LNCaP clone FGC (cell line): Measurements from ENCODE around the gene LMO4.

Source experiments
- DNase-seq: peaks from one replicate; pipeline ENCODE4 v3.0.0-alpha.2; 2011; ENCODE audit warnings: low read depth
- H3K4me3 ChIP-seq: 2 replicates; pipeline ENCODE4 v1.5.1; 2011; ENCODE audit warnings: mild to moderate bottlenecking, low read depth, low read length, control low read depth
- TF ChIP-seq, protein P1 (sequence below): IDR thresholded peaks from 2 replicates; pipeline ENCODE4 v1.5.1; 2012; ENCODE audit warnings: mild to moderate bottlenecking; ENCODE audit not compliant: control insufficient read depth, insufficient read depth; ENCODE audit errors: extremely low read depth

The LMO4 gene

DNA sequence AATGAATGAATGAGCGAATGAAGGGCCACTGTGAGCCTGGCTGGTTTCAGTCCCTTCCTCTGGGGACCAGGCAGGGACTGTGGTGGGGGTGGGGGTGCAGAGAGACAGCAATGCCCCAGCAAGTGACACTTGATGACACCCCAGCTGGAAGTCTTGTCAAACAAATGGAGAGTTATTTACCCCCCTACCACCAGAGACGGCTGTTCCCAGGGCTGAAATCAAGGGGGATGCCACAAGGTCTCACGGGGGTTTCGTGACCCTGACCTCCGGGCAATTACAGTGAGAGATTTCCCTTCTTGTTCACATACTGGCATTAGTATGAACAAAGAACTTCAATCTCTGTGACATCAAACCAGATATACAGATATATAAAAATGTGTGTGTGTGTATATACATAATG, 34.0 kb upstream of the LMO4 start:
- TF ChIP-seq, protein P1, sequence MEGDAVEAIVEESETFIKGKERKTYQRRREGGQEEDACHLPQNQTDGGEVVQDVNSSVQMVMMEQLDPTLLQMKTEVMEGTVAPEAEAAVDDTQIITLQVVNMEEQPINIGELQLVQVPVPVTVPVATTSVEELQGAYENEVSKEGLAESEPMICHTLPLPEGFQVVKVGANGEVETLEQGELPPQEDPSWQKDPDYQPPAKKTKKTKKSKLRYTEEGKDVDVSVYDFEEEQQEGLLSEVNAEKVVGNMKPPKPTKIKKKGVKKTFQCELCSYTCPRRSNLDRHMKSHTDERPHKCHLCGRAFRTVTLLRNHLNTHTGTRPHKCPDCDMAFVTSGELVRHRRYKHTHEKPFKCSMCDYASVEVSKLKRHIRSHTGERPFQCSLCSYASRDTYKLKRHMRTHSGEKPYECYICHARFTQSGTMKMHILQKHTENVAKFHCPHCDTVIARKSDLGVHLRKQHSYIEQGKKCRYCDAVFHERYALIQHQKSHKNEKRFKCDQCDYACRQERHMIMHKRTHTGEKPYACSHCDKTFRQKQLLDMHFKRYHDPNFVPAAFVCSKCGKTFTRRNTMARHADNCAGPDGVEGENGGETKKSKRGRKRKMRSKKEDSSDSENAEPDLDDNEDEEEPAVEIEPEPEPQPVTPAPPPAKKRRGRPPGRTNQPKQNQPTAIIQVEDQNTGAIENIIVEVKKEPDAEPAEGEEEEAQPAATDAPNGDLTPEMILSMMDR, result no peak
- no peak overlapping the region for H3K4me3 ChIP-seq
- no peak for DNase-seq

- TF ChIP-seq, protein P1, result no peak
- DNase-seq, result no peak
- H3K4me3 ChIP-seq, result no peak overlapping the region
Observed at GRCh38 chr1:87295445-87296110, 33.1 kb upstream of the LMO4 start.

DNA sequence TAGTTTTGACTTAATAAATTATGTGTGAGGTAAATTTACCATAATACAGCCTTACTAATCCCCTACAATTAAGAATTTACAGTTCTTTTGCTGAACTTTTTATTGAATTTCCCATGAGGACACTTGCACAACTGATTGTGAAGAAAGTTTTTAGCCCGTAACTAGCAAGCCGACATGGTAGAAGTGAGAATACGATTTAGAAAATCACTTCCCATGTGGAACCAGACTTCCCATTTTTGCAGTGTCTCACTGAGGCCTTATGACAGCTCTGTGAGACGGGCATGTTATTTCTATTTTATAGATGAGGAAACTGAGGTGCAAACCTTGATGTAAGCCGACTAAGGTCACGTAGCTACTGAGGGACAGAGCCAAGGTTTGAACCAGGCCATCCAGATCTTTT, 32.5 kb upstream of the LMO4 start:
- no peak for DNase-seq
- no peak overlapping the region for H3K4me3 ChIP-seq
- TF ChIP-seq, protein P1, result no peak

- TF ChIP-seq, protein P1, result no peak
- H3K4me3 ChIP-seq, result no peak overlapping the region
- DNase-seq, result no peak
Observed at GRCh38 chr1:87299661-87300060, 29.0 kb upstream of the LMO4 start.

DNA sequence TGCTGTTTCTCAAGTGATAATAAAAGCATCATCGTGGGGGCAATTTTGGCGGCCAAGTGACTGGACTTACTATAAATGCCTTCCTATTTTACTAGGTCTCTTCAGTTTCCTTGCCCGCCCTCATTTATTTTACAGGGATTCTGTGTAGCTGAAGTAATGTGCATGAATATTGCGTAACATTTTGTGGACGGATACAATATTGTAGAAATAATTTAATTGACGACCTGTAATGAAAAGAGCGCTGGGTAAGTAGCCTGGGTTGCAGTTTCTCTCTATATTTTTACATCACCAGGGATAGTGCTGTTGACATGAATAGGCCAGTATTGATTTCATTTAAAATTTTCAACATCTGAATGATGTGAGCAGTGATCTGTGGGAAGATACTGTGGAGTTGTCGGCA, 28.1 kb upstream of the LMO4 start:
- TF ChIP-seq, protein P1, result no peak
- H3K4me3 ChIP-seq, result no peak overlapping the region
- no peak for DNase-seq

- TF ChIP-seq, protein P1, result no peak
- H3K4me3 ChIP-seq, result no peak overlapping the region
- no peak for DNase-seq
Observed at GRCh38 chr1:87305151-87305550, 23.5 kb upstream of the LMO4 start.

- H3K4me3 ChIP-seq, result no peak overlapping the region
- no peak for DNase-seq
- TF ChIP-seq, protein P1, result no peak
Observed at GRCh38 chr1:87305762-87306161, 22.9 kb upstream of the LMO4 start.
